ENCODE data around the gene TGM3. TPM values are rescaled to one million over a fixed set of nuclear protein-coding genes. Genes with fewer than 3 reads are reported as not detected.
A peak's percentile ranks its signal among the peaks of the same experiment; 100 is the strongest.

TGM3 gene
- total and polyA plus RNA-seq, 2 experiments from 2014 or later, result 0.08 TPM; not detected in 1

- TF ChIP-seq ZNF462 (CRISPR knock-in tag; IDR thresholded peaks at IDR 0.05), result no peak
- TF ChIP-seq, protein P1, sequence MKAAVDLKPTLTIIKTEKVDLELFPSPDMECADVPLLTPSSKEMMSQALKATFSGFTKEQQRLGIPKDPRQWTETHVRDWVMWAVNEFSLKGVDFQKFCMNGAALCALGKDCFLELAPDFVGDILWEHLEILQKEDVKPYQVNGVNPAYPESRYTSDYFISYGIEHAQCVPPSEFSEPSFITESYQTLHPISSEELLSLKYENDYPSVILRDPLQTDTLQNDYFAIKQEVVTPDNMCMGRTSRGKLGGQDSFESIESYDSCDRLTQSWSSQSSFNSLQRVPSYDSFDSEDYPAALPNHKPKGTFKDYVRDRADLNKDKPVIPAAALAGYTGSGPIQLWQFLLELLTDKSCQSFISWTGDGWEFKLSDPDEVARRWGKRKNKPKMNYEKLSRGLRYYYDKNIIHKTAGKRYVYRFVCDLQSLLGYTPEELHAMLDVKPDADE (IDR thresholded peaks at IDR 0.05), result no peak
- TF ChIP-seq POLR2AphosphoS5 (IDR thresholded peaks at IDR 0.05; ENCODE audit: low read depth), result no peak
- TF ChIP-seq EZH2phosphoT487 (IDR thresholded peaks at IDR 0.05; ENCODE audit: unreplicated experiment), result no peak
- no peak for TF ChIP-seq ZNF331 (CRISPR knock-in tag; IDR thresholded peaks at IDR 0.05; ENCODE audit: low read depth)
- no peak for TF ChIP-seq CREB1 (CRISPR knock-in tag; IDR thresholded peaks at IDR 0.05; ENCODE audit: low read depth)
- TF ChIP-seq STAT1 (IDR thresholded peaks at IDR 0.05; ENCODE audit: unreplicated experiment), result no peak
Measured at GRCh38 chr20:2252419-2252997, 43.3 kb upstream of the TGM3 start (continued).

DNA sequence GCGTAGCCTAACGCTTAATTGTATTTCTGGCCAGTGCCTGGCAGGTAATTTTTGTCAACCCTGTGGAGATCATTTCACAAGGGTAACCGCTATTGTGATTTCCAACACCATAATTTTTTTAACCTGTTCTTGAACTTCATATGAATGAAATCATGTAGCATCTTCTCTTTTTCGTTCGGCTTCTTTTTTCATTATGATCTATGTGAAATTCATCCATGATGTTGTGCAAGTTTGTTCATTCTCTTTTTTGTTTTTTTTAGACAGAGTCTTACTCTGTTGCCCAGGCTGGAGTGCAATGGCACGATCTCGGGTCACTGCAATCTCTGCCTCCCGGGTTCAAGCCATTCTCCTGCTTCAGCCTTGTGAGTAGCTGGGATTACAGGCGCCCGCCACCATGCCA is 42.5 kb upstream of the TGM3 start:
- no peaks in the 10 kb centered on the region for H3K36me3 Mint-ChIP-seq (ENCODE audit: low read depth)
- Histone ChIP-seq H3K79me2 (replicated peaks; ENCODE audit: insufficient read depth) (no peaks in the 10 kb centered on the region), H3K9me2 (ENCODE audit: insufficient read depth) (no peaks in the 10 kb centered on the region), H3K36me3 (ENCODE audit: insufficient read depth) (no peaks in the 10 kb centered on the region), H3K27ac (ENCODE audit: low read depth) (no peak overlapping the region), H3K4me1 (ENCODE audit: insufficient read depth) (peaks cover 9% of the 10 kb centered on the region), H2AFZ (no peak overlapping the region), H3F3A (replicated peaks; ENCODE audit: low read depth) (no peaks in the 10 kb centered on the region), H3K4me3 (no peak overlapping the region), H4K20me1 (replicated peaks; ENCODE audit: insufficient read depth) (no peaks in the 10 kb centered on the region), H3K27me3 (ENCODE audit: insufficient read depth) (no peaks in the 10 kb centered on the region), H3K4me2 (0 out of 2 replicates have a peak overlapping the region, but pooled peaks have one; percentile 29)
- no peak overlapping the region for H3K4me3 Mint-ChIP-seq
- no peak overlapping the region for H3K27ac Mint-ChIP-seq
- no peaks in the 10 kb centered on the region for H3K9me3 Mint-ChIP-seq
- ATAC-seq (no peak), DNase-seq (ENCODE audit: low spot score) (no peak)
- H3K27me3 Mint-ChIP-seq (ENCODE audit: insufficient read depth, low read depth, poor library complexity), result no peaks in the 10 kb centered on the region
- peaks cover 14% of the 10 kb centered on the region for H3K4me1 Mint-ChIP-seq
- TF ChIP-seq, protein P1 (IDR thresholded peaks at IDR 0.05), result no peak
- no peak for TF ChIP-seq ZNF462 (CRISPR knock-in tag; IDR thresholded peaks at IDR 0.05)
